ENCODE measurements around the gene ARHGAP12.
A peak's percentile ranks its signal among the peaks of the same experiment; 100 is the strongest.
"Not testable (repeated sequence)": the region's sequence is repeated elsewhere in the genome, so short reads cannot be mapped to it uniquely, and the experiment has no call there.

Gene ARHGAP12, protein sequence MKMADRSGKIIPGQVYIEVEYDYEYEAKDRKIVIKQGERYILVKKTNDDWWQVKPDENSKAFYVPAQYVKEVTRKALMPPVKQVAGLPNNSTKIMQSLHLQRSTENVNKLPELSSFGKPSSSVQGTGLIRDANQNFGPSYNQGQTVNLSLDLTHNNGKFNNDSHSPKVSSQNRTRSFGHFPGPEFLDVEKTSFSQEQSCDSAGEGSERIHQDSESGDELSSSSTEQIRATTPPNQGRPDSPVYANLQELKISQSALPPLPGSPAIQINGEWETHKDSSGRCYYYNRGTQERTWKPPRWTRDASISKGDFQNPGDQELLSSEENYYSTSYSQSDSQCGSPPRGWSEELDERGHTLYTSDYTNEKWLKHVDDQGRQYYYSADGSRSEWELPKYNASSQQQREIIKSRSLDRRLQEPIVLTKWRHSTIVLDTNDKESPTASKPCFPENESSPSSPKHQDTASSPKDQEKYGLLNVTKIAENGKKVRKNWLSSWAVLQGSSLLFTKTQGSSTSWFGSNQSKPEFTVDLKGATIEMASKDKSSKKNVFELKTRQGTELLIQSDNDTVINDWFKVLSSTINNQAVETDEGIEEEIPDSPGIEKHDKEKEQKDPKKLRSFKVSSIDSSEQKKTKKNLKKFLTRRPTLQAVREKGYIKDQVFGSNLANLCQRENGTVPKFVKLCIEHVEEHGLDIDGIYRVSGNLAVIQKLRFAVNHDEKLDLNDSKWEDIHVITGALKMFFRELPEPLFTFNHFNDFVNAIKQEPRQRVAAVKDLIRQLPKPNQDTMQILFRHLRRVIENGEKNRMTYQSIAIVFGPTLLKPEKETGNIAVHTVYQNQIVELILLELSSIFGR

DNA sequence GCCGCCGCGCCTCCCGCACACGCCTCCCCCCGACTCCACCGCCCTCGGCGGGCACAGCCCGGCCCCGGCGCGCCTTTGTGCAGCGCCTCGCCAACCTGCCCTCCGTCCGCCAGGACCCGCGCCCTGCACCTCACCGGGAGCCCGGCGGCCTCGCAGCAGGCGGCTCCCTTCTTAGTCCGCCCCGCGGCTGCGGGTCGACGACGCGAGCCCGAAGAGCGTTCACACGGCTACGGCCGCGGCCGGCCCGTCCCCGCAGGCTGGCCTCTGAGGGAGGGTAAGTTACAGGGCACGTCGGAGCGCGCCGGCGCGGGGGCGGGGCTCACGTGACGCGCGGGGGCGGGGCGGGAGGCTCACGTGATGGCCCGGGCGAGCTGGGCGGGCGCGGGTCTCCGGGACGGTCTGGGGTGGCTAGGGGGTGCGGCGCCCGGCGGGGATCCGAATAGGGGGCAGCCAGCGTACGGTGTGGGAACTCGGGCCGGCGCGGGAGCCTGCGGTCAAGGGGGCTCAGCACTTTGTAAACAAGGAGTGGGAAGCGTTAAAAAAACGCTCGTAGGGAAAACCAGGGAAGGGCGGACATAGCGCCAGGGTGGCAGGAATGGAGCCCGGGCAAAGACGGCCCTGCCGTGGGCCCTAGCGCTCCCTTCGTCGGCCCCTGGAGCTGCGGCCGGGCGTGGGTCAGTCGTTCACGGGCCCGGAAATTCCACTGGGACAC, at the start of gene ARHGAP12:
Gene ARHGAP12 (minus strand): TSS at position 283 of the 712 bp plus-strand sequence. CDS start 19,976 bp downstream, outside the sequence.
- DNase-seq (ENCODE audit: low read depth), result peak; percentile 79

DNA sequence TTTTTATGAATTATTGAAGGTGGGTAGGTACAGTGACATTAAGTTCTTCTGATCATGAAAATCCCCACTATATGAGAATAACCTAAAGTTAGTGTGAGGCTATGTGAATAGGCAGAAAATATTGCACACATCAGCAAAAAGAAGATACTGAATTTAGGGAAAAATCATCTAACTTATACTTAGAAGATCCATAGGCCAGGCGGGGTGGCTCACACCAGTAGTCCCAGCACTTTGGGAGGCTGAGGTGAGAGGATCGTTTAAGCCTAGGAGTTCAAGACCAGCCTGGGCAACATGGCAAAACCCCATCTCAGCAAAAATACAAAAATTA, 49.5 kb upstream of the ARHGAP12 start:
- no peak for DNase-seq (ENCODE audit: low read depth)

DNA sequence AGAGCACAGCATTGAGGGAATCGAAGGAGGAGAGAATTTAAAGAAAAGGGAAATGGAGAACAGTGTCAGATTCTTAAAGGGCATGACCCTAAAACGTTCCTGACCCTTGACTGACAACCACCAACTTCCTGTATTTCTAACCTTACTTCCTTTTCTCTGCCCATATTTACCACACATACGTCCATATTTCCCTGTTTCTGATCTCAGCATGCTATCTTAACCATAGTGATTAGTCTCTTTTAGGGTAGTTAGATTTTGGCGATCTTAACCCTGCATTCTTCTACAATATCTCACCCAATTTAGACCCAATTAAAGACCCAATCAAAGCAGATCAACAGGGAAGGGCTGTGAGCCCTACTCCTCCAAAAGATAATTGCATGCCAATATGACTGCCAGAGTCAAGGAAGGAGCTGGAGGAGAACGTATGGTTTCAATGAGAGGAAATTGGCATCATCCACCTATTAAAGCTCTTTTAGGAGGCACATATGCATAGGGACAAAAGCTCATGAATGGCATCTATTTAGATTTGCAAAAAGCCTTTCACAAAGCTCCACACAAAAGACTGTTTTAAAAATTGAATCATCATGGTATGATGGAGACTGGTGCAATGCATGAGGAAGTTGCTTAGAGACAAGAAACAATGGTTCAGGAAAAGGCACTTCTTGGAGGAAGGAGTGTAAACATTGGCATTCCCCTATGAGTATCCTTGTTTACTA, 49.0 kb upstream of the ARHGAP12 start:
- DNase-seq (ENCODE audit: low read depth), result no peak

DNA sequence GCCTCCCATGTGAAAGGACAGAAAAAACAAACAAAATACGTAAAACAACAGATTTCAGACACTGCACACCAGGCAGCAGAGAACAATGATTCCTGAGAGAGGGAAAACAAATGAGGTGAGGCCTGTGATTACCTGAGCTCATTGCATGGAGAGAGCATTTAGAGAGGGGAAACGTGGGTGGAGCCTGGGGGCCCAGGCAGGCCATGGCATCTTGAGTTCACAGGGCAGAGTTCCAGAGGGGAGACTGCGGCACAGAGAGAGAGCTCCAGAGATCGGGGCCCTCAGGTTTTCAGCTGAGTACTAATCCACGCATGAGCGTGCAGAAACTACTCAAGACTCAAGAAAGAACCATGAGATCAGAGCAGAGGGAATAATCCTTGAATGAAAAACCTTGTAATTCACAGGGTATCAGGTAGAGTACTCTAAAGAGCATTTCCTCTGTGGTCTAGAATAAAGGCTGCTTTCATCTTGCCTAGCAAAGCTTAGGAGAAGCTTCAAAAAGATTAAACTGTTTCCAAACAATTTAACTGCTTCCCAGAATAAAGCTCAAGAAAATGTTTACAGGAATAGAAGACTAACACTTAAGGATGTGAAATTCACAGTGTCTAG, 46.6 kb upstream of the ARHGAP12 start:
- DNase-seq (ENCODE audit: low read depth), result no peak

DNA sequence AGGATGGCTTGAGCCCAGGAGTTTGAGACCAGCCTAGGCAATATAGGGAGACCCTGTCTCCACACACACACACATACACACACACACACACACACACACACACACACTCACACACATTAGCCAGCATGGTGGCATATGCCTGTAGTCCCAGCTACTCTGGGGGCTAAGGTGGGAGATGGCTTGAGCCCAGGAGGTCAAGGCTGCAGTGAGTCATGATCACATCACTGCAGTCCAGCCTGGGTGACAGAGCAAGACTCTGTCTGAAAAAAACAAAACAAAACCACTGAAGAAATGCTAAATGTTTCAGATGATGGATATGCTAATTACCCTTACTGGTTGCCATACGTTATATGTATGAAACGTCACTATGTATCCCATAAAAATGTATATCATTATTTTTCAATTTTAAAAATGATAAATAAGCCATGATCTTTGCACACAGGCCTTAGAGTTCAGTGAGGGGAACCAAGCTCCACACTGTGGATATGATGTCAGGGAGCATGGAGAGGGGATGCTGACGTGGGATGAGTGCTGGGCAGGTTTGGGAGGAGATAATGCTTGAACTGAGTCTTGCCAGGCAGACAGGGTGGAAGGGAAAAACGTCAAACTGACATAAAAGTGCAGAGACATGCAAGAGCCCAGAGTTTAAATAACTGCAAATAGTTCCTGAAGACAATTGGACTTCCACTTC, 45.9 kb upstream of the ARHGAP12 start:
- DNase-seq (ENCODE audit: low read depth), result no peak

DNA sequence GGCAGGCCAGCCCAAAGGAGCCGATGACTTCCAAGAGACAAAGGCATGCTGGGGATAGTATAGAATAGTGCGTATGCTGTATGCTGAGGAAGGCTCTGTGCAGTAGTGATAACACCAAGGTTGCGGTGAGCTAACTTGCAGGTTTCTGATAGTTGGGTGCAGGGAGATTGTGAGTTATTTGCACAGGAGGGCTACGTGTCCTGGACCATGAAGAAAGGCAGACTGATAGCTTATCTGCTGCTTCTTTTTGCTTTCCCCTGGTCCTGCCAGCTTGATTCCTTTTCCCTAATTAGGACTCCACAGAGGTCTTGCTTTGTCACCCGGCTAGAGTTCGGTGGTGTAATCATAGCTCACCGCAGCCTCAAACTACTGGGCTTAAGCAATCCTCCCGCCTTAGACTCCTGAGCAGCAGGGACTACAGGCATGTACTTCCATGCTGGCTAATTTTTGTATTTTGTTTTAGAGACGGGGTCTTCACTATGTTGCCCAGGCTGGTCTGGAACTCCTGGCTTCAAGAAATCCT, 43.9 kb upstream of the ARHGAP12 start:
- no peak for DNase-seq (ENCODE audit: low read depth)

DNA sequence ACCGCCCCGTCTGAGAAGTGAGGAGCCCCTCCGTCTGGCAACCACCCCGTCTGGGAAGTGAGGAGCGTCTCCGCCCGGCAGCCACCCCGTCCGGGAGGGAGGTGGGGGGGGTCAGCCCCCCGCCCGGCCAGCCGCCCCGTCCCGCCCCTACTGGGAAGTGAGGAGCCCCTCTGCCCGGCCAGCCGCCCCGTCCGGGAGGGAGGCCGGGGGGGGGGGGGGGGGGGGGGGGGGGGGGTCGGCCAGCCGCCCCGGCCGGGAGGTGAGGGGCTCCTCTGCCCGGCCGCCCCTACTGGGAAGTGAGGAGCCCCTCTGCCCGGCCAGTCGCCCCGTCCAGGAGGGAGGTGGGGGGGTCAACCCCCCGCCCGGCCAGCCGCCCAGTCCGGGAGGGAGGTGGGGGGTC, 41.2 kb upstream of the ARHGAP12 start:
- not testable (repeated sequence) for DNase-seq (ENCODE audit: low read depth)

DNA sequence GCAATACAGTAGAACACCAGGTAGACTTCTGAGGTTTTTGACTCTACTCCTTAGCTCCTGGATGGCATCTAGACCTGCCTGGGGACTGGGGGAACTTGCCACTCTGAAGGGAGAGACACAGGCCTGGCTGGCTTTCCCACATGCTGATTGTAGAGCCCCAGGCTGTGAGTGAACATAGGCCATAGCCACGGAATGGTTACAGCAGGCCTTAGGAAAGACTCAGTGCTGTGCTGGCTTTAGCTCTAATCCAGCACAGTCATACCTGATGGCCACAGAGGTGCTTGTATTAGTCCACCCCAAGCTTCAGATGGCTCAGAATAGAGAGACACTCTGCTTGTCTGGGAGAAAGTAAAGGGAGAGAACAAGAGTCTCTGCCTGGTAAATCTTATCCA, 35.0 kb upstream of the ARHGAP12 start:
- no peak for DNase-seq (ENCODE audit: low read depth)

DNA sequence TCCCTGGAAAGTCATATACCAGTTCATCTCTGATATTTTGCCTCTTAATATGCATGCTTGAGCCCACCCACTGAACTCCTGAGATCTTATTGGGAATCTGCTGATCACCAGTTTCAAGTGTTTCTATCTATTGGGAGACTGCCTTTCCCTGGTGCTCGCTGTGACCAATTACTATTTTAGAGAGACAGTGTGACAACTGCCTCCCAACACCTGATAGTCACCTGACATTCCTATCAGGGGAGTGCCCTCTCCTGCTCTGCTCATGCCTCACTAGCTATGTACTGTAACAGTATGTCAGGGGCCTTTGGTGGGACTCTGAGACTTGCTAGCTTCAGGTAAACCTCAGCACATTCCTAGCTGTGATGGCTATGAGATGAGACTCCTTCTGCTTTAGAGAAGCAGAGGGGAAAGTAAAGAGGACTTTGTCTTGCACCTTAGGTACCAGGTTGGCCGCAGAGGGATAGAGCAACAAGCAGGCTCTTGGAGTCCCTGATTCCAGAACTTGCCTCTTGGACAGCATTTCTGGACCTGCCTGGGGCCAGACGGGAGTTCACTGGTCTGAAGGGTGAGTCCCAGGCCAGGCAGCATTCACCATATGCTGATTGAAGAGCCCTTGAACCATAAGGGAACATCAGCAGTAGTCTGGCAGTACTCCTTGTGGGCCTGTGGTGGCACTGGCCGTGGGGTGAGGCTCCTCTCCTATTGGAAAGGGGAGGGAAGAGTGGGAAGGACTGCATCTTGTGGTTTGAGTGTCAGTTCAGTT, 34.4 kb upstream of the ARHGAP12 start:
- no peak for DNase-seq (ENCODE audit: low read depth)

DNA sequence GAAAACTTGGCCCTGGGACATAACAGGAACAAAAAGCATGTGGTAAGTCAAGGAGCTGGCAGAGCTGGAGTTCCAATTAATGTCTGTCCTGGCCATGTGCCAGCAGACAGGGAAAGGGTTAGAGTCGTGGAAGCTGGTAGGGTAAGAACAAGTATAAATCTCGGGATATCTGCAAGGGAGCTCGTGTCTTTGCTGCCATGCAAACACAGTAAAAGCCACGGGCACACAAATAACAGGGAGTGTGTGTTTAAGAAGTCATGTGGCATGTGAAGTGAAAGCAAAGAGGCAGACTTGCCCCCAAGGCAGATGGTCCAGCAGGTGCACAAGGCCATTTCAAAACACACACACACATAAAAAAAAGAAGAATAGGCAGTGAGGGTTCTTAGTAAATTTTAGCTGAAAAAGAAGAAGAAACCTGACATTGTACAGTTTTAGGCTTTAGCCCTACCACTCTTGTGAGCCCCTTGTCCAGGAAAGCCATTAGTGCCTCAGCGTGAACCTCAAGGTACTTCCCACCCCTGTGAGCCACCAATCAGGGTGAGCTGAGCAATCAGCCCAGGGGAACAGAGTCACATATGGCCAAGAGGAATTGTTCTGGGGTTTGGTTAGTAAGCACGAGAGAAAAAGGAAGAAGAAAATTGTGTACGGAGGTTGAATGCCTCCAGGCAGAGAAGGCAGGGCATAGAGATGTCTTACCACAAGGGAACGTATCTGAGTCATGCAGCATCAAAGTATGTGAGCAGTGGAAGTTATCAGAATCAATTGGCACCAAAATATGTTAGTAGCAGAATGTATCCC, 32.8 kb upstream of the ARHGAP12 start:
- DNase-seq (ENCODE audit: low read depth), result no peak

DNA sequence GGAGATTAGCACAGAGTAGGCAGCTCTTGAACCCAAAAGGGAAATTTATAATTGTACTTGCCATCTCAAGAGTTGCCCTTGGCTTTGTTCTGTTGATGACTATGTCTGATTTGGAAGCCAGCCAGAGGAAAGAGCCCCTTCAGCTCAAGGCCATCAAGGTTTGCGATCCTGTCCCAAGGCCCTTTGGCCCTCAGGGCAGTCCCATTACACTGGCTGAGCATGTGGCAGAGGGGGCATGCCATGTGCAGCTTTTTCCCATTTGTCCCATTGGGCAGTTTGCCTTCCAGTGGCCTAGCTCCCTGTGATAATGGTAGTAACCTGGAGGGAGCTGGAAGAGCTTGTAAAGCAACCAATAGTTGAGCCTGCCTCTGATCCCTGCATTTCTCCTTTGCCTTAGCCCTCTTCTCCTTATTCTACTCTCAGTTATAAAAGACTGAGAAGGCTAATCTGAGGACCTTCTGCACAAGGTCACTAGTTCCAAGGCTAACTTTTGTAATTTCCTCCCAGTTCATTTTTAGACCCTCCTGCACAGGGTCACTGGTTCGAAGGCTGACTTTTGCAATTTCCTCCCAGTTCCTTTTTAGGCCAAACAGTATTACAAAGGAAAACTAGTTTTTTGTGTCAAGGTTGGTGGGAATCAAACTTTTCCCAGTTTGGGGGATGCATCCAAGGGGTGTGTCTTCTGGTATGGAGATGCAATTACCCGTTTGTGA, 31.0 kb upstream of the ARHGAP12 start:
- DNase-seq (ENCODE audit: low read depth), result no peak

DNA sequence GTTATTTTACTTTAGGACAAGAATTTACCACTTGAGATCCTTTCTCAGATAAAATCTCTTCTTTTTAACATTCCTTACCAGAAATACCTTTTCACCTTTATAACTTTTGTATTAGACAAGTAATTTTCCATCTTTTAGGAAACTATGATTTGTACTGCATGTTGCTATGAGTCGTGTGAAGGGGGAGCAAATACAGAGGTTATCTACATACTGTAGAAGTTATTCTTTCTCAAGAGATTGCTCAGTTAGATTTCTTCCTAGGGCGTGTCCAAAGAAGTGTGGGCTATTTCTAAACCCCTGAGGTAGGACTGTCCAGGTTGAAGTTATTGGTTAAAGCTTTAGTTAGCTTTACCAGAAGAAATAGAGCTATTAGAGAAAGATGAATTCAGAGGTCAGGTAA, 30.2 kb upstream of the ARHGAP12 start:
- DNase-seq (ENCODE audit: low read depth), result no peak

DNA sequence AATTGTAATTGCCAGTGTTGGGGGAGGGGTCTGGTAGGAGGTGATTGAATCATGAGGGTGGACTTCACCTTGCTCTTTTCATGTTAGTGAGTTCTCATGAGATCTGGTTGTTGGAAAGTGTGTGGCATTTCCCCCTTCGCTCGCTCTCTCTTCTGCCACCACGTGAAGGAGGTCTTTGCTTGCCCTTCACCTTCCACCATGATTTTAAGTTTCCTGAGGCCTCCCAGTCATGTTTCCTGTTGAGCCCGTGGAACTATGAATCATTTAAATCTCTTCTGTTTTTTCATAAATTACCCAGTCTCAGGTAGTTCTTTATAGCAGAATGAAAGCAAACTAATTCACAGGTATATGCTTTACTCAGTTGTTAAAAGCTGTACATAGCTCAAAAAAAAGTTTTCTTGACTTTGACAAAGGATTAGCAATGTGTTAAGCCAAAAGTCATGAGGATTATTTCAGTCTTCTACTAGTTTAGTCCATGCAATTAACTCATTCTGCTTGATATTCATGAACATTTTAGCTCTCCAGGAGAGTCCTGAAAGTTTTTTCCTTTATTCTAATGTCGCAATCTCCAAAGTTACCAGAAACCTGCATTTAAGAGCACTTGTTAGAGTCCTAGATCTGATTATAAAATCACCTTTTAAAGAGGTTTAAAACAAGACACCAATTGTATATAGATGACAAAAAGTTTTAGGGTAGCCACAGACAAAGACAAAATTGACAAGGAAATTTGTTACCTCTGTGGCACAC, 27.7 kb upstream of the ARHGAP12 start:
- DNase-seq (ENCODE audit: low read depth), result no peak

DNA sequence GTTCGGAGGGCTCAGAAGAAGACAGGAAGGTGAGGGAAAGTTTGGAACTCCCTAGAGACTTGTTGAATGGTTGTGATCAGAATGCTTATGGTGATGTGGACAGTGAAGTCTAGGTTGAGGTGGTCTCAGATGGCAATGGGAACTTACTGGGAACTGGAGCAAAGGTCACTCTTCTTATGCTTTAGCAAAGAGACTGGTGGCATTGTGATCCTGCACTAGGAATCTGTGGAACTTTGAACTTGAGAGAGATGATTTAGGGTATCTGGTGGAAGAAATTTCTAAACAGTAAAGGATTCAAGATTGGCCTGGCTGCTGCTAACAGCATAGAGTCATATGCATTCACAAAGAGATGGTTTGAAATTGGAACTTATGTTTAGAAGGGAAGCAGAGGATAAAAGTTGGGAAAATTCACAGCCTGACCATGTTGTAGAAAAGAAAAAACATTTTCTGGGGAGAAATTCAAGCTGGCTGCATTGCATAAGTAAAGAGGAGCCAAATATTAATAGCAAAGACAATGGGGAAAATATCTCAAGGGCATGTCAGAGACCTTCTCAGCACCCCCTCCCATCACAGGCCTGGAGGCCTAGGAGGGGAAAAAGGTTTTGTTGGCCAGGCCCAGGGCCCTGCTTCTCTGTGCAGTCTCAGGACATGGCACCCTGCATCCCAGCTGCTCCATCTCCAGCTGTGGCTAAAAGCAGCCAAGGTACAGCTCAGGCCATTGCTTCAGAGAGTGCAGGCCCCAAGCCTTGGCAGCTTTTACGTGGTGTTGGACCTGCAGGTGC, 26.0 kb upstream of the ARHGAP12 start:
- no peak for DNase-seq (ENCODE audit: low read depth)

DNA sequence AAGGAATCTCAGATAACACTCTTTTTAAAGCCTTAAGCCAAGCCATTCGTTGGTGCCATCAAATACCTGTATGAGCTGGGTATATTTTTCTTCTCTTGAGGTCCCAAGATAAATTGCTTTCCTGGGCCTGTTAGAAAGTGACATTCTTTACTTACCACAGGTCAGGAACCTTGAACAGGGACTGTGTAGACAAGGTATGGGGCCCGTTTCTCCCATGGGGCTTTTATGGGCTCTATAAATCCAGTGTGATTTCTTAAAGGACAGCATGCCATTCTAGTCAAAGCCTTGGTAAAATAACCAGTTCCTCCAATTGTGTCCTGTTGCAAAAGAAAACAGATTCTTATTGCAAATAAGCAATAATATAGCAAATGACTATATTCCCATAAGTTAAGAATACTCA, 24.8 kb upstream of the ARHGAP12 start:
- DNase-seq (ENCODE audit: low read depth), result no peak

DNA sequence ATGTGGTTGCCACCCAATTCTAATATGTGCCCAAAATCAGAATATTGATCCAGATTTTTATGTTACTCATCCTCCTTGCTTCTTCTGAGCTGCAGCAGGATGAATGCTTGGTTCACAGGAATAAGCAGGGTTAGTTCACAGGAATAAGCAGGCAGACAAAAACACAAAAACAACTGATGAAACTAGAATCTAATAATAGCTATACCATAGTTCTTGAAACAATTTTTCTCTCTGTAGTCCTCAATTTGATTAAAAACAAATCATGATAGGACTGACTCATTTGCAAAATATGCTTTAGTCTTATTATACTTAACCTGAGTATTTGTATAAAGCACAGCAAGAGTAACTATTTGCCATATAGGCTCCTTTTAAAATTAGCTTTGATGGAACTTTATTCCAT, 24.4 kb upstream of the ARHGAP12 start:
- DNase-seq (ENCODE audit: low read depth), result no peak

DNA sequence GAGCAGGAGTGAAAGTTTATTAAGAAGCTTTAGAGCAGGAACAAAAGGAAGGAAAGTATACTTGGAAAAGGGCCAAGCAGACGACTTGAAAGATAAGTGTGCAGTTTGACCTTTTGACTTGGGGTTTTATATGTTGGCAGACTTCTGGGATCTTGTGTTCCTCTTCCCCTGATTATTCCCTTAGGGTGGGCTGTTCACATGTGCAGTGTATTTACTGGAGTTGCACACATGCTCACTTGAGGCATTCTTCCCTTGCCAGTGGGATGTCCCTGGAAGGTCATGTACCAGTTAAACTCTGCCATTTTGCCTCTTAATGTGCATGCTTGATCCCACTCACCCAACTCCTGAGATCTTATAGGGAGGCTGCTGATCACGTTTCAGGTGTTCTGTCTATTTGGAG, 23.4 kb upstream of the ARHGAP12 start:
- DNase-seq (ENCODE audit: low read depth), result no peak

All from stimulated activated CD8-positive, alpha-beta memory T cell treated with anti-CD3 and anti-CD28 coated beads, Interleukin-15, amount 100 ng/mL, for 24 hours (primary cell).